Activated CD4-positive, alpha-beta T cell treated with anti-CD3 and anti-CD28 coated beads, Interleukin-2, amount 50 U/mL, for 48 hours (primary cell): Measurements from ENCODE around the gene ZNF417.
"Not testable (repeated sequence)": the region's sequence is repeated elsewhere in the genome, so short reads cannot be mapped to it uniquely, and the experiment has no call there.

Experiments
- DNase-seq, 2 experiments: peaks; one replicate each; pipeline ENCODE4 v3.0.0-alpha.2; 2020

ZNF417 gene

DNA sequence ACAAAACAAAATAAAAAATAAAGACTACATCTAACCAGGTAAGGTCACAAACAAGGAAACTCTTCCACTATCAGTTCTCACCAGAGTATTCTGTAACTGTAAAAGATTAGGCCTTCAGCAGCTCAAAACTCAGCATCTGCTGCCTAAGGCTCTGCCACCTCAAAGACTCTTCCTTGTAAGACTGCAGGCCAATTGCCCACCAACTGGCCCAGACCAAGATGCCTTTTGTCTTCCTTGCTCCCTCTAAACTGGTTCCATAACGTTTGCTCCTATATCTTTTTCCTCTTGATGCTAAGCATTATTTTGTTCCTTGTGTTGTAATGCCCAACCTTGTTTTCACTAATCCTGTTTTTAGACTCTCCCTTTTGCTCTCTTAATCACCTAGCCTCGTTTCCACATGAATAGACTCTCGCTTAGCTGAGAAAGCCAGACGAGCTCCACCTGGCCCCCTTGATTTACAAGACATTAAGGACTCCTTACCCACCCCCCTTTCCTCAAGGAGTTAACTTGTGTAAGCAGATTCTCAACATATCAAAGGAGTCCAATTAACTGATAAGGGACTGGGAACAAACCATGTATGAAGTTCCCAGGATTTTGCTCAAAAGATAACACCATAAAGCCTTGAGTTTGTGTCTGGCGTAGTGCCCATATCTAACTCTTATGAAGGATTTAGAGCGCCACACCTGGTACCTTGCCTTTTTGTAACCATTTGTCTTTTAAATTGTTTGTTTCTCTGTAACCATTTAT lies 29.0 kb downstream of the ZNF417 start:
- no peak for DNase-seq

DNA sequence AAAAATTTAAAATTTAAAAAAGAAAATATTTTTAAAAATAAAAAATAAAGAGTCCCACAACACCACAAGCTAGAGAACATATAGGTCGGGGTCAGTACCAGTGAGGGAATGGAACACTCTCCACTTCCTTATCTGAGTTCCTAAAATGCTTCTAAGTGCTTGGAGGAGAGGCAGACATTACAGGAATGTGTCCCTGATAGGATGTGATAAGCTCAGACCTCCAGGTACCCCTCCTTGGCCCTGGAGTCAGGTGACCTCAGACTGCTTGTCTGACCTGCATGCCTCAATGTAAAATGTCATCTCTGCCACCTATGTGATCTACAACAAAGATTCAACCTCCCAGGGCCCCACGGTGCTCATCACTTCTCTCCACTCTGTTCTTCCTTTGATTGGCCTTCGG lies 30.3 kb downstream of the ZNF417 start:
- DNase-seq: no peak

DNA sequence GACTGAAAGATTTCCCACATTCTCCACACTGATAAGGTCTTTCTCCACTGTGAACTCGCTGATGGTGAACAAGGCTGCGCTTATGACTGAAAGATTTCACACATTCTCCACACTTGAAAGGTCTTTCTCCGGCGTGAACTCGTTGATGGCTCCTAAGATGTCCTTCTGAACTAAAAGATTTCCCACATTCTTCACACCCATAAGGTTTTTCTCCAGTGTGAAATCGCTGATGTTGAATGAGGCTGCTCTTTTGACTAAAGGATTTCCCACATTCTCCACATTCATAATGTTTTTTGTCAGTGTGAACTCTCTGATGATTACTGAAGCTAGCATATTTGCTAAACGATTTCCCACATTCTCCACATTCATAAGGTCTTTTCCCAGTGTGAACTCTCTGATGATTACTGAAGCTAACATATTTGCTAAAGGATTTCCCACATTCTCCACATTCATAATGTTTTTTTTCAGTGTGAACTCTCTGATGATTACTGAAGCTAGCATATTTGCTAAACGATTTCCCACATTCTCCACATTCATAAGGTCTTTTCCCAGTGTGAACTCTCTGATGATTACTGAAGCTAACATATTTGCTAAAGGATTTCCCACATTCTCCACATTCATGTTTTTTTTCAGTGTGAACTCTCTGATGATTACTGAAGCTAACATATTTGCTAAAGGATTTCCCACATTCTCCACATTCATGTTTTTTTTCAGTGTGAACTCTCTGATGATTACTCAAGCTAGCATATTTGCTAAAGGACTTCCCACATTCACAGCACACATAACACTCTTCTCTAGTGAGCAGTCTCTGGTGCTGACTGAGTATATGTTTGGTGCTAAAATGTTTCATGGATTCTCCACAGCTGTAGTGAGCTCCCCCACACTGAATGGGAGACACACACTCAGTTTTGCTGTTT lies 42.3 kb downstream of the ZNF417 start:
- DNase-seq: not testable (repeated sequence)

DNA sequence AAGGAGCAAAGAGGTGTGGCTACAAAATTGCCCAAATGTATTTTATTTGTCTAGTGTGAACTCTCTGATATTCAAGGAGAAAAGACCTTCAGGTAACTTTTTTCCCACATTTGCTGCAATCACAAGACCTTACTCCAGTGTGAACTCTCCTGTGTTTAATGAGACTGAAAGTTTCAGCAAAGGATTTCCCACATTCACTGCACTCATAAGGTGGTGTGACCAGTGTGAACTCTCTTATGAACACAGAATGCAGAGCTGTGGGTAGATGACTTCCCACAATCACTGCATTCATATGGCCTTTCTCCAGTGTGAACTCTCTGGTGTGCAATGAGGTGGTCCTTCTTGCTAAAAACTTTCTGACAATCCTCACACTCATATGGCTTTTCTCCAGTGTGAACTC lies 43.9 kb downstream of the ZNF417 start:
- no peak for DNase-seq

DNA sequence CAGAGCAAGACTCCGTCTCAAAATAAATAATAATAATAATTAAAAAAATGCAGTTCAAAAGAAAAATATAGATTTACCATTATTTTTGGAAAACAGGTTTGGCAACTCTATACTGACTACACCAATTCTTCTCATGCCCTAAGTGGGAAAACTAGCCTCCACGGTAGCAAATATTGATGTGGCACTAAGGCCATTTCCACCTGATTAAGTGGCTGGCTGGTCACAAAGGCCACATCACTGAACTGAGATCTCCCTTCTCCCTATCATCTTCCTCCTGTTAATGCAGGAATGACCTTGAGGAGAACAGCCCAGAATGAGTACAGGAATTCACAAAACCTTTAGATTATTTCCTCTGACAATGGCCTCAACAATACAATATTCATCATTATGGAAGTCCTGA lies 46.2 kb downstream of the ZNF417 start:
- no peak for DNase-seq

DNA sequence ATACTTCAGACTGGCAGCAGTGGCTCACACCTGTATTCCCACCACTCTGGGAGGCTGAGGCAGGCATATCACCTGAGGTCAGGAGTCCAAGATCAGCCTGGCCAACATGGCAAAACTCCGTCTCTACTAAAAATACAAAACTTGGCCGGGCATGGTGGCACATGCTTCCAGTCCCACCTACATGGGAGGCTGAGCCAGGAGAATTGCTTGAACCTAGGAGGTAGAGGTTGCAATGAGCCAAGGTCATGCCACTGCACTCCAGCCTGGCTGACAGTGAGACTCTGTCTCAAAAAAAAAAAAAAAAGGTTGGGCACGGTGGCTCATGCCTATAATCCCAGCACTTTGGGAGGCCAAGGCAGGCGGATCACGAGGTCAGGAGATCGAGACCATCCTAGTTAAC lies 46.7 kb downstream of the ZNF417 start:
- DNase-seq: not testable (repeated sequence)

DNA sequence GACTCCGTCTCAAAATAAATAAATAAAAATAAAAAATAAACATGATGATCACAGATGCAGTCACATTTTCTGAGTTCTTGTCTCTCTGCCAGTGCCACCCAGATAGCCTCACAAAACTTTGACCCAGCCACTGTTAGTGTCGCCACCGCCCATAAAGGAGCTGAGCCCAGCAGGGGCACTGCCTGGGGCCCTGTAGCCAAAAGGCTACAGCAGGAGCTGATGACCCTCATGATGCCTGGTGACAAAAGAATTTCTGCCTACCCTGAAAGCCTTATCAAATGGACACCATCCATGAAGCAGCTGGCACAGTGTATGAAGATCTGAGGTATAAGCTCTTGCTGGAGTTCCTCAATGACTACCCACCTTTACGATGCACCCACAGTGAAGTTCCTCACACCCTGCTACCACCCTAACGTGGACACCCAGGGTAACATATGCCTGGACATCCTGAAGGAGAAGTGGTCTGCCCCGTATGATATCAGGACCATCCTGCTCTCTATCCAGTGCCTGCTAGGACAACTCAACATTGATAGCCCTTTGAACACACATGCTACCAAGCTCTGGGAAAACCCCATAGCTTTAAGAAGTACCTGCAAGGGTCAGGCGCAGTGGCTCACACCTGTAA lies 48.4 kb downstream of the ZNF417 start:
- no peak for DNase-seq
